Mesenchymal stem cell (in vitro differentiated cells and primary cell): Measurements from ENCODE around the gene SMAD3.

Experiments used
- DNase-seq: peaks from one replicate; pipeline ENCODE4 v3.0.0-alpha.2; 2013
- H2AFZ ChIP-seq: one replicate; pipeline ENCODE4 v1.6.1; 2013; ENCODE audit warnings: low read depth, mild to moderate bottlenecking, control low read depth, inconsistent platforms, low read length, moderate library complexity
- H2AK5ac ChIP-seq: 2 replicates; pipeline ENCODE4 v1.6.1; 2013; ENCODE audit warnings: low read length, moderate library complexity, mild to moderate bottlenecking, inconsistent platforms; ENCODE audit not compliant: severe bottlenecking
- H2BK120ac ChIP-seq: one replicate; pipeline ENCODE4 v1.6.1; 2013; ENCODE audit warnings: low read depth, mild to moderate bottlenecking, inconsistent platforms, low read length, moderate library complexity
- H2BK12ac ChIP-seq, 2 experiments: one replicate each; pipeline ENCODE4 v1.6.1; 2013; ENCODE audit warnings: inconsistent platforms in 2 of 2, low read length in 2 of 2, mild to moderate bottlenecking in 2 of 2, moderate library complexity in 2 of 2, control low read depth in 1 of 2
- H2BK15ac ChIP-seq: one replicate; pipeline ENCODE4 v1.6.1; 2013; ENCODE audit warnings: mild to moderate bottlenecking, low read depth, inconsistent platforms; ENCODE audit not compliant: poor library complexity, severe bottlenecking
- H2BK5ac ChIP-seq: 2 replicates; pipeline ENCODE4 v1.6.1; 2013; ENCODE audit warnings: low read depth, mild to moderate bottlenecking, low read length, control low read depth, inconsistent platforms; ENCODE audit not compliant: poor library complexity, severe bottlenecking
- H3K14ac ChIP-seq, 2 experiments: one replicate each; pipeline ENCODE4 v1.6.1; 2013; ENCODE audit warnings: inconsistent platforms in 2 of 2, low read length in 2 of 2, control low read depth in 1 of 2, mild to moderate bottlenecking in 1 of 2, moderate library complexity in 1 of 2
- H3K18ac ChIP-seq, 2 experiments: one replicate each; pipeline ENCODE4 v1.6.1; 2013; ENCODE audit warnings: inconsistent platforms in 2 of 2, low read length in 2 of 2, control low read depth in 1 of 2, low read depth in 1 of 2, mild to moderate bottlenecking in 1 of 2
- H3K23ac ChIP-seq, 2 experiments: one replicate each; pipeline ENCODE4 v1.6.1; 2013; ENCODE audit warnings: inconsistent platforms in 2 of 2, low read length in 2 of 2, mild to moderate bottlenecking in 2 of 2, moderate library complexity in 2 of 2, control low read depth in 1 of 2
- H3K27ac ChIP-seq: 2 replicates; pipeline ENCODE4 v1.5.1; 2013; ENCODE audit warnings: mild to moderate bottlenecking, moderate library complexity, low read length, control low read depth, inconsistent platforms; ENCODE audit not compliant: poor library complexity, severe bottlenecking
- H3K27me3 ChIP-seq, 2 experiments: 2 replicates each; pipeline versions ENCODE4 v1.6.1 to v1.7.0; 2013; ENCODE audit warnings: low read length in 2 of 2, mild to moderate bottlenecking in 2 of 2, moderate library complexity in 2 of 2, control low read depth in 1 of 2, inconsistent platforms in 1 of 2; ENCODE audit not compliant: control insufficient read depth in 1 of 2, insufficient read depth in 1 of 2
- H3K36me3 ChIP-seq, 2 experiments: 2 replicates each; pipeline versions ENCODE4 v1.6.1 to v1.7.0; 2013; ENCODE audit warnings: low read length in 2 of 2, control low read depth in 1 of 2, inconsistent platforms in 1 of 2, low read depth in 1 of 2, mild to moderate bottlenecking in 1 of 2; ENCODE audit not compliant: insufficient read depth in 2 of 2, control insufficient read depth in 1 of 2
- H3K4ac ChIP-seq, 2 experiments: one replicate each; pipeline ENCODE4 v1.6.1; 2013; ENCODE audit warnings: inconsistent platforms in 2 of 2, low read length in 2 of 2, mild to moderate bottlenecking in 2 of 2, moderate library complexity in 2 of 2, control low read depth in 1 of 2, low read depth in 1 of 2
- H3K4me1 ChIP-seq: 2 replicates; pipeline ENCODE4 v1.6.1; 2013; ENCODE audit warnings: low read depth, low read length, control low read depth; ENCODE audit not compliant: control insufficient read depth, insufficient read depth
- H3K4me2 ChIP-seq: 2 replicates; pipeline ENCODE4 v1.6.1; 2013; ENCODE audit warnings: low read length, mild to moderate bottlenecking, inconsistent platforms; ENCODE audit not compliant: poor library complexity, severe bottlenecking
- H3K4me3 ChIP-seq, 2 experiments: 2 replicates each; pipeline versions ENCODE4 v1.5.1 to v1.7.0; 2013; ENCODE audit warnings: low read length in 2 of 2, mild to moderate bottlenecking in 2 of 2, control low read depth in 1 of 2, low read depth in 1 of 2; ENCODE audit not compliant: insufficient read depth in 1 of 2
- H3K79me1 ChIP-seq: replicated peaks from 2 replicates; pipeline ENCODE4 v1.6.1; 2013; ENCODE audit warnings: mild to moderate bottlenecking, control low read depth, low read length, inconsistent platforms; ENCODE audit not compliant: poor library complexity, severe bottlenecking
- H3K9ac ChIP-seq: 2 replicates; pipeline ENCODE4 v1.7.0; 2013; ENCODE audit warnings: mild to moderate bottlenecking, low read length, moderate library complexity
- H3K9me3 ChIP-seq: 2 replicates; pipeline ENCODE4 v1.7.0; 2013; ENCODE audit warnings: mild to moderate bottlenecking, low read length; ENCODE audit not compliant: control insufficient read depth
- H4K8ac ChIP-seq: one replicate; pipeline ENCODE4 v1.6.1; 2013; ENCODE audit warnings: inconsistent platforms, mild to moderate bottlenecking, low read length, moderate library complexity
- H4K91ac ChIP-seq: one replicate; pipeline ENCODE4 v1.6.1; 2013; ENCODE audit warnings: mild to moderate bottlenecking, low read length, inconsistent platforms
- WGBS: methylation state at CpG from one replicate; pipeline ENCODE4 v1.1.7; 2013; ENCODE audit warnings: mixed read lengths; 5-methylcytosine and 5-hydroxymethylcytosine counted together

Gene SMAD3

DNA sequence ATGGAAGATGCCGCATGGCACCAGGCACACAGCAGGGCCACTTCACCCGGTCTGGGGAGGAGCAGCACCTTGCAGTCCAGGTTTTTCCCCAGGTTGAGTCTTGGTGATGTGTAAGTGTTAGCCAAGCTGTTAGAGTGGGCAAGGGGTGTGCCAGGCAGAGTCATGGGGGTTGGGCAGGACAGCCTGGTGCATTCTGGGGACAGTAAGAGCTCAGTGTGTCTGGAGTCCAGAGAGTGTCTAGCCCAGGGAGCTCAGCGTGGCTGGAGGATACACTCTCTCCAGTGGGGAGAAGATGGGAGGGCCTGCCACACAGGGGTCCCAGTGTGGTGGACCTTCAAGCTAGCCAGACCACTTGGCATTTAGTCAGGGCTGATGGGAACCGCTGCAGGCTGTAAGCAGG lies 101.7 kb downstream of the SMAD3 start:
- H2BK120ac ChIP-seq = no peak overlapping the region
- no peak overlapping the region for H3K9ac ChIP-seq
- WGBS = 91% methylated on average over 4 of the region's 4 CpGs
- H3K27me3 ChIP-seq = no peaks in the 10 kb centered on the region
- peaks cover 24% of the 10 kb centered on the region for H3K4me1 ChIP-seq
- H2BK15ac ChIP-seq = no peak overlapping the region
- peaks cover 41 to 84% of the 10 kb centered on the region in 2 experiments for H3K36me3 ChIP-seq
- H3K79me1 ChIP-seq = peaks cover 12% of the 10 kb centered on the region
- H2AK5ac ChIP-seq = no peak overlapping the region
- DNase-seq = no peak
- H3K4me2 ChIP-seq = no peak overlapping the region
- H3K23ac ChIP-seq = no peak overlapping the region
- no peaks in the 10 kb centered on the region for H3K9me3 ChIP-seq
- no peak overlapping the region for H3K27ac ChIP-seq
- no peak overlapping the region for H3K4me3 ChIP-seq
- peak overlapping the region in 1 of 2 experiments; percentile 73 for H2BK12ac ChIP-seq
- H3K14ac ChIP-seq = peak overlapping the region in 1 of 2 experiments; percentile 31
- H4K8ac ChIP-seq = no peak overlapping the region
- peak overlapping the region; percentile 30 for H4K91ac ChIP-seq
- H2AFZ ChIP-seq = no peak overlapping the region
- no peak overlapping the region for H3K4ac ChIP-seq
- no peak overlapping the region for H2BK5ac ChIP-seq
- peak overlapping the region in 1 of 2 experiments; percentile 64 for H3K18ac ChIP-seq

DNA sequence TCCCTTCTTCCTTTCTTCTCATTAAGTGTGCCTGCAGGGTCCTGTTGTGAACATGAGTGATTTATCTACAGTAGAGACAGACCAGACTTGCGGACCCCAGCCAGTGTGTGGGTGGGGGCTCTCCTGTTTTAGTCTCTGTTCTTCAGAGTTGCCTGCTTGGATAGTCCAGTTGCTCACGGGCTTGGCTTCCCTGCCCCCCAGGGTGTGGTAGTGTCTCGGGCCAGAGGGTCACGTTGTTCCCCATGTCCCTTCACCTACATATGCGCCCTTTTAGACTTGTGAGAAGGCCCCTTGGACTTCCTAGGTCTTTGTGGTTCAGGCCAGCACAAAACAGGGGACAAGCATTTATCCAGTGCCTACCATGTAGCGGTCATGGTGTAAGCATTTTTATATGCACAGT lies 103.3 kb downstream of the SMAD3 start:
- Histone ChIP-seq H4K8ac (peak overlapping the region; percentile 67), H3K27ac (no peak overlapping the region), H2BK120ac (no peak overlapping the region), H3K4ac (no peak overlapping the region), H3K4me1 (peaks cover 24% of the 10 kb centered on the region), H2BK5ac (no peak overlapping the region), H4K91ac (no peak overlapping the region), H3K27me3 (no peaks in the 10 kb centered on the region), H3K14ac (no peak overlapping the region), H3K23ac (no peak overlapping the region), H3K18ac (peak overlapping the region in 1 of 2 experiments; percentile 28), H3K9me3 (no peaks in the 10 kb centered on the region), H2BK12ac (peak overlapping the region in 1 of 2 experiments; percentile 40), H3K4me2 (no peak overlapping the region), H2AK5ac (no peak overlapping the region), H3K4me3 (no peak overlapping the region), H3K79me1 (peaks cover 9% of the 10 kb centered on the region), H2AFZ (no peak overlapping the region), H3K9ac (peak overlapping the region; percentile 27), H2BK15ac (no peak overlapping the region), H3K36me3 (peaks cover 51 to 92% of the 10 kb centered on the region in 2 experiments)
- WGBS = 94% methylated on average over 5 of the region's 6 CpGs
- no peak for DNase-seq

DNA sequence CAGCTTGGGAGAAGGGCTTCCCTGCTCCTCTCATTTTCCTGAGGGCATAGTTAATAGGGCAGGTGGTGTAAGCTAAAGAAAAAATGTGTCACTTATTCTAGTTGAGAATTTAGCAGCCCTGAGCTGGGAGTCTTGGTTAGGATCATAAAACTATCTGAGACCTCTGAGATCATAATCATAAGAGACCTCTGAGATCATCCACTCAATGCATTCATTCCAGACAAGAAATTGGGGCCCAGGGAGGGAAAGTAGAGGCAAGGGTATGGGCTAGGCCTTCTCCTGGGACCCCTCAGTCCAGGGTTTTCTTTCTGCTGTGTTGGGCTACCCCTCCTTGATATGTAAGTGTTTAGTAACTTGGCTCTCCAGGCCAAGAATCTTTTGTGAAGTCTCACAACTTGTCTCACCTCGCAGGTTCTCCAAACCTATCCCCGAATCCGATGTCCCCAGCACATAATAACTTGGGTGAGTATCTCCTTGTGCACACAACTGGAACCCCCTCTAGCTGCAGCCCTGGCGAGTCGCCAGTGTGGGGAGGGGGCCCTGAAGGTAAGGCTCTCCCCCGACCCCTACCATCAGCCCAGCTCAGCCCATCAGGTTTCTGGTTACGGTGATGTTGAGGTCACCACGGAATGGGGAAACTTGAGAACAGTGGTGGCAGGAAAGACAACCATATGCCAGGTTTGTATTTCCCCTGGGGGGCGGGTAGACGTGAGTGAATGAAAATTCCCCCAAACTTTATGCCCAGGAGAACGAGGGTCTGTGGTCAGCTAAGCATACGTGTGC lies 104.9 kb downstream of the SMAD3 start:
- H3K9me3 ChIP-seq = no peaks in the 10 kb centered on the region
- peaks cover 7% of the 10 kb centered on the region for H3K79me1 ChIP-seq
- H4K8ac ChIP-seq = no peak overlapping the region
- H2BK15ac ChIP-seq = no peak overlapping the region
- H3K9ac ChIP-seq = peak overlapping the region; percentile 17
- no peak overlapping the region for H2BK120ac ChIP-seq
- no peak overlapping the region for H2AK5ac ChIP-seq
- no peak overlapping the region for H3K4me2 ChIP-seq
- peaks cover 26% of the 10 kb centered on the region for H3K4me1 ChIP-seq
- DNase-seq = no peak
- H3K18ac ChIP-seq = no peak overlapping the region
- WGBS = 97% methylated on average over 11 of the region's 12 CpGs
- no peak overlapping the region for H3K4ac ChIP-seq
- H2BK12ac ChIP-seq = no peak overlapping the region
- no peak overlapping the region for H3K27ac ChIP-seq
- H2BK5ac ChIP-seq = no peak overlapping the region
- H3K23ac ChIP-seq = no peak overlapping the region
- H3K4me3 ChIP-seq = no peak overlapping the region
- H4K91ac ChIP-seq = no peak overlapping the region
- no peak overlapping the region for H2AFZ ChIP-seq
- no peaks in the 10 kb centered on the region for H3K27me3 ChIP-seq
- H3K14ac ChIP-seq = no peak overlapping the region
- H3K36me3 ChIP-seq = peaks cover 51 to 99% of the 10 kb centered on the region in 2 experiments

GRCh38 chr15:67171471-67171870 lies 106.1 kb downstream of the SMAD3 start:
- Histone ChIP-seq H2AK5ac (no peak overlapping the region), H2BK120ac (no peak overlapping the region), H3K4me3 (no peak overlapping the region), H4K91ac (no peak overlapping the region), H3K14ac (no peak overlapping the region), H3K9ac (no peak overlapping the region), H2BK12ac (no peak overlapping the region), H3K9me3 (no peaks in the 10 kb centered on the region), H2AFZ (no peak overlapping the region), H2BK5ac (no peak overlapping the region), H2BK15ac (no peak overlapping the region), H3K4me2 (no peak overlapping the region), H3K36me3 (peaks cover 54 to 99% of the 10 kb centered on the region in 2 experiments), H3K18ac (no peak overlapping the region), H3K79me1 (peaks cover 7% of the 10 kb centered on the region), H3K4ac (no peak overlapping the region), H3K27ac (no peak overlapping the region), H3K4me1 (peaks cover 24% of the 10 kb centered on the region), H3K27me3 (no peaks in the 10 kb centered on the region), H3K23ac (no peak overlapping the region), H4K8ac (no peak overlapping the region)
- WGBS = 96% methylated on average over 4 of the region's 4 CpGs
- DNase-seq = no peak
